SK-N-SH treated with all-trans-retinoic acid at 6 μM for 48 hours (cell line): ENCODE measurements around the gene RPN1.

ENCODE experiments used
- ATAC-seq: fragments of 200-7000 bp; cut with Tn5 transposase; 3 replicates; pipeline ENCODE4 v1.9.1; 2020; ENCODE audit warnings: mild to moderate bottlenecking, moderate library complexity
- ARNTL ChIP-seq: fragments of 450-650 bp; formaldehyde crosslinking; IDR thresholded peaks from 2 replicates; pipeline ENCODE4 v1.5.0; 2020; ENCODE audit warnings: low read depth, mild to moderate bottlenecking, moderate library complexity, borderline replicate concordance
- BACH2 ChIP-seq: fragments of 250-450 bp; sonication (Bioruptor Pico); IDR thresholded peaks from 2 replicates; pipeline ENCODE4 v1.9.0; 2021; ENCODE audit warnings: mild to moderate bottlenecking, borderline replicate concordance
- CSDC2 ChIP-seq: fragments of 250-450 bp; sonication (Bioruptor Pico); IDR thresholded peaks from 2 replicates; pipeline ENCODE4 v1.5.0; 2020; ENCODE audit warnings: mild to moderate bottlenecking, moderate library complexity
- ESRRG ChIP-seq: fragments of 250-450 bp; sonication (Bioruptor Pico); IDR thresholded peaks from 2 replicates; pipeline ENCODE4 v1.6.1; 2021; ENCODE audit warnings: mild to moderate bottlenecking
- ISL1 ChIP-seq: fragments of 250-450 bp; sonication (Bioruptor Pico); IDR thresholded peaks from 2 replicates; pipeline ENCODE4 v2.1.2; 2022; ENCODE audit warnings: mild to moderate bottlenecking, moderate library complexity
- OSR1 ChIP-seq: fragments of 250-450 bp; sonication (Bioruptor Pico); IDR thresholded peaks from 2 replicates; pipeline ENCODE4 v1.8.0; 2022; ENCODE audit warnings: moderate library complexity, mild to moderate bottlenecking, inconsistent platforms
- PPARA ChIP-seq: fragments of 250-450 bp; sonication (Bioruptor Pico); IDR thresholded peaks from 2 replicates; pipeline ENCODE4 v1.5.0; 2020; ENCODE audit warnings: mild to moderate bottlenecking, borderline replicate concordance
- RARB ChIP-seq: fragments of 250-450 bp; sonication (Bioruptor Pico); IDR thresholded peaks from 2 replicates; pipeline ENCODE4 v1.8.0; 2021; ENCODE audit warnings: mild to moderate bottlenecking, moderate library complexity
- SNAI2 ChIP-seq: fragments of 250-450 bp; sonication (Bioruptor Pico); IDR thresholded peaks from 2 replicates; pipeline ENCODE4 v1.5.0; 2020; ENCODE audit warnings: mild to moderate bottlenecking, moderate library complexity
- TCF4 ChIP-seq: fragments of 250-450 bp; sonication (Bioruptor Pico); IDR thresholded peaks from 2 replicates; pipeline ENCODE4 v1.8.0; 2021; ENCODE audit warnings: mild to moderate bottlenecking, moderate library complexity, borderline replicate concordance
- TOX ChIP-seq: fragments of 250-450 bp; sonication (Bioruptor Pico); IDR thresholded peaks from 2 replicates; pipeline ENCODE4 v1.8.0; 2021; ENCODE audit warnings: mild to moderate bottlenecking, moderate library complexity, borderline replicate concordance
- ZC3H10 ChIP-seq: fragments of 250-450 bp; sonication (Bioruptor Pico); IDR thresholded peaks from 2 replicates; pipeline ENCODE4 v1.5.1; 2021; ENCODE audit warnings: mild to moderate bottlenecking, moderate library complexity
- ZNF565 ChIP-seq: fragments of 450-650 bp; formaldehyde crosslinking; conservative IDR thresholded peaks from 2 replicates; pipeline ENCODE4 v1.5.0; 2020; ENCODE audit warnings: low read depth, mild to moderate bottlenecking, moderate library complexity
- ZNF70 ChIP-seq: fragments of 450-650 bp; formaldehyde crosslinking; IDR thresholded peaks from 2 replicates; pipeline ENCODE4 v1.5.0; 2020; ENCODE audit warnings: mild to moderate bottlenecking, moderate library complexity
- ZNF8 ChIP-seq: fragments of 450-650 bp; formaldehyde crosslinking; IDR thresholded peaks from 2 replicates; pipeline ENCODE4 v1.5.0; 2020; ENCODE audit warnings: mild to moderate bottlenecking, moderate library complexity
- TF ChIP-seq, protein P1 (sequence below): fragments of 250-450 bp; sonication (Bioruptor Pico); IDR thresholded peaks from 2 replicates; pipeline ENCODE4 v1.5.1; 2020; ENCODE audit warnings: low read depth, mild to moderate bottlenecking, moderate library complexity
- TF ChIP-seq, protein P2 (sequence below): fragments of 250-450 bp; sonication (Bioruptor Pico); IDR thresholded peaks from 2 replicates; pipeline ENCODE4 v1.5.1; 2021; ENCODE audit warnings: mild to moderate bottlenecking, moderate library complexity
- TF ChIP-seq, protein P3 (sequence below): fragments of 250-450 bp; sonication (Bioruptor Pico); IDR thresholded peaks from 2 replicates; pipeline ENCODE4 v1.8.0; 2020; ENCODE audit warnings: mild to moderate bottlenecking, moderate library complexity, borderline replicate concordance
- TF ChIP-seq, protein P4 (sequence below): fragments of 250-450 bp; sonication (Bioruptor Pico); IDR thresholded peaks from 2 replicates; pipeline ENCODE4 v1.5.0; 2020; ENCODE audit warnings: mild to moderate bottlenecking, moderate library complexity
- TF ChIP-seq, protein P5 (sequence below): fragments of 250-450 bp; sonication (Bioruptor Pico); IDR thresholded peaks from 2 replicates; pipeline ENCODE4 v1.8.0; 2021; ENCODE audit warnings: low read depth, mild to moderate bottlenecking, moderate library complexity, borderline replicate concordance

The RPN1 gene

DNA sequence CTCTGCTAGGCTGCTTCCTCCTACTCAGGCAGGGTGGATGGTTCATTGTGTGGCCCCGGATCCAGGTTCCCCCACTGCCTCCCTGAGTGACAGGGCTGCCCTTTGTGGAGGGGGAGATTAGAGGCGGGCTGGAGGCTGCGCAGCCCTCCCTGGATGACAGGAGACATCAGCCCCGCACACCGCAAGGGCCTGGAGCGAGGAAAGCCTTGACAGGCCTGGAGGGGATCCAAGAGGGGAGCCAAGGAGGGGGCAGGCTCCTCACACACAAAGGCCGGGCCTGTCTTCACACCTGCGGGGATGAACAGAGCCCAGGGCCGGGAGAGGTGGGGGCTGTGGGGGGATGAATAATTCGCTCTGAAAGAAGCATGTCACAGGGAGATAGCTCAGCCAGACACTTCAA, 72.9 kb downstream of the RPN1 start (continued):
- no peak for TF ChIP-seq OSR1
- no peak for TF ChIP-seq ZNF70 (CRISPR knock-in tag)
- no peak for TF ChIP-seq ZNF565 (CRISPR knock-in tag)
- no peak for TF ChIP-seq ZC3H10 (CRISPR knock-in tag)

DNA sequence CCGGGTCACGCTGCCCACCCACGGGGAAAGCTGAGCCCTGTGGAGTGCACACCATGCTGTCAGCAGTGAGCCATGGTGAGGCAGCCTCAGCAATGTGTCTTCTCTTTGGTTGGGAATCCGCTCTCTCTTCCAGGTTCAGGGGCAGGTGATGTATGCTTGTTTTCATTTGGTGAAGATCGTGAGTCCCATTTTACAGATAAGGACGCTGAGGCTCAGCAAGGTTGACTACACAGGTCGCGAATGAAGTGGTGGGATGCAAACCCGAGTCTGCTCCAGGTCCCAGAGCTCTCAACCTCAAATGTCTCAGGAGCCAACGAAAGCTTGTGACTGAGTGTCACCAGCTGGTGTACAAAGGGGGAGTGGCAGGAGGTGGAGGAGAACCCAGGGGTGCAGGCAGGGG, 74.3 kb downstream of the RPN1 start:
- TF ChIP-seq ZNF565 (CRISPR knock-in tag) (no peak), TCF4 (CRISPR knock-in tag) (no peak), ZNF8 (CRISPR knock-in tag) (no peak), BACH2 (CRISPR knock-in tag) (no peak), ZC3H10 (CRISPR knock-in tag) (no peak), ESRRG (CRISPR knock-in tag) (no peak)
- TF ChIP-seq, protein P1, sequence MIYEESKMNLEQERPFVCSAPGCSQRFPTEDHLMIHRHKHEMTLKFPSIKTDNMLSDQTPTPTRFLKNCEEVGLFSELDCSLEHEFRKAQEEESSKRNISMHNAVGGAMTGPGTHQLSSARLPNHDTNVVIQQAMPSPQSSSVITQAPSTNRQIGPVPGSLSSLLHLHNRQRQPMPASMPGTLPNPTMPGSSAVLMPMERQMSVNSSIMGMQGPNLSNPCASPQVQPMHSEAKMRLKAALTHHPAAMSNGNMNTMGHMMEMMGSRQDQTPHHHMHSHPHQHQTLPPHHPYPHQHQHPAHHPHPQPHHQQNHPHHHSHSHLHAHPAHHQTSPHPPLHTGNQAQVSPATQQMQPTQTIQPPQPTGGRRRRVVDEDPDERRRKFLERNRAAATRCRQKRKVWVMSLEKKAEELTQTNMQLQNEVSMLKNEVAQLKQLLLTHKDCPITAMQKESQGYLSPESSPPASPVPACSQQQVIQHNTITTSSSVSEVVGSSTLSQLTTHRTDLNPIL (CRISPR knock-in tag): no peak
- TF ChIP-seq, protein P2, sequence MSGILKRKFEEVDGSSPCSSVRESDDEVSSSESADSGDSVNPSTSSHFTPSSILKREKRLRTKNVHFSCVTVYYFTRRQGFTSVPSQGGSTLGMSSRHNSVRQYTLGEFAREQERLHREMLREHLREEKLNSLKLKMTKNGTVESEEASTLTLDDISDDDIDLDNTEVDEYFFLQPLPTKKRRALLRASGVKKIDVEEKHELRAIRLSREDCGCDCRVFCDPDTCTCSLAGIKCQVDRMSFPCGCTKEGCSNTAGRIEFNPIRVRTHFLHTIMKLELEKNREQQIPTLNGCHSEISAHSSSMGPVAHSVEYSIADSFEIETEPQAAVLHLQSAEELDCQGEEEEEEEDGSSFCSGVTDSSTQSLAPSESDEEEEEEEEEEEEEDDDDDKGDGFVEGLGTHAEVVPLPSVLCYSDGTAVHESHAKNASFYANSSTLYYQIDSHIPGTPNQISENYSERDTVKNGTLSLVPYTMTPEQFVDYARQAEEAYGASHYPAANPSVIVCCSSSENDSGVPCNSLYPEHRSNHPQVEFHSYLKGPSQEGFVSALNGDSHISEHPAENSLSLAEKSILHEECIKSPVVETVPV (CRISPR knock-in tag): no peak
- no peak for ATAC-seq

DNA sequence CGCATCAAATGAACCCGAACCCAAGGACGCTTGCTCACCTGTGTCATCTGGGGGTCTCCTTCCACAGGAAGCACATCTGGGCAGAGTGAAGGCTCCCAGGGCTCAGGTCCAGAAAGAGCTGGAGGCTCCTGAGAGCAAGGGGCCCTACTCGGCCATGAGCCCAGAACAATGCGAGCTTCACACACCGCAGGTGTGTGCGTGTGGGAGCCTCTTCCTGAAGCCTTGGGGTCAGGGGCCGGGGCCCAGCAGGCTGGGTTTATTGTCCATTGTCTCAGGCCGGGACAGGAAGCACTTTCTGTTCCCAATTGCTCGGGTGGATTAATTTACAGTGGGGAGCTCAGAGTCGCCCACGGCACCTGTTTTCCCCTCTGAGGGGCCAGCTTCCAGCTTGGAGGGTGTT, 74.8 kb downstream of the RPN1 start:
- TF ChIP-seq CSDC2: no peak
- TF ChIP-seq, protein P3, sequence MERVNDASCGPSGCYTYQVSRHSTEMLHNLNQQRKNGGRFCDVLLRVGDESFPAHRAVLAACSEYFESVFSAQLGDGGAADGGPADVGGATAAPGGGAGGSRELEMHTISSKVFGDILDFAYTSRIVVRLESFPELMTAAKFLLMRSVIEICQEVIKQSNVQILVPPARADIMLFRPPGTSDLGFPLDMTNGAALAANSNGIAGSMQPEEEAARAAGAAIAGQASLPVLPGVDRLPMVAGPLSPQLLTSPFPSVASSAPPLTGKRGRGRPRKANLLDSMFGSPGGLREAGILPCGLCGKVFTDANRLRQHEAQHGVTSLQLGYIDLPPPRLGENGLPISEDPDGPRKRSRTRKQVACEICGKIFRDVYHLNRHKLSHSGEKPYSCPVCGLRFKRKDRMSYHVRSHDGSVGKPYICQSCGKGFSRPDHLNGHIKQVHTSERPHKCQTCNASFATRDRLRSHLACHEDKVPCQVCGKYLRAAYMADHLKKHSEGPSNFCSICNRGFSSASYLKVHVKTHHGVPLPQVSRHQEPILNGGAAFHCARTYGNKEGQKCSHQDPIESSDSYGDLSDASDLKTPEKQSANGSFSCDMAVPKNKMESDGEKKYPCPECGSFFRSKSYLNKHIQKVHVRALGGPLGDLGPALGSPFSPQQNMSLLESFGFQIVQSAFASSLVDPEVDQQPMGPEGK (CRISPR knock-in tag): no peak
- TF ChIP-seq ARNTL: no peak
- TF ChIP-seq, protein P1 (CRISPR knock-in tag): no peak
- TF ChIP-seq TOX (CRISPR knock-in tag): no peak
- TF ChIP-seq ISL1 (CRISPR knock-in tag): no peak
- no peak for TF ChIP-seq RARB (CRISPR knock-in tag)
- TF ChIP-seq ESRRG (CRISPR knock-in tag): no peak
- no peak for TF ChIP-seq OSR1
- TF ChIP-seq BACH2 (CRISPR knock-in tag): no peak
- TF ChIP-seq, protein P4, sequence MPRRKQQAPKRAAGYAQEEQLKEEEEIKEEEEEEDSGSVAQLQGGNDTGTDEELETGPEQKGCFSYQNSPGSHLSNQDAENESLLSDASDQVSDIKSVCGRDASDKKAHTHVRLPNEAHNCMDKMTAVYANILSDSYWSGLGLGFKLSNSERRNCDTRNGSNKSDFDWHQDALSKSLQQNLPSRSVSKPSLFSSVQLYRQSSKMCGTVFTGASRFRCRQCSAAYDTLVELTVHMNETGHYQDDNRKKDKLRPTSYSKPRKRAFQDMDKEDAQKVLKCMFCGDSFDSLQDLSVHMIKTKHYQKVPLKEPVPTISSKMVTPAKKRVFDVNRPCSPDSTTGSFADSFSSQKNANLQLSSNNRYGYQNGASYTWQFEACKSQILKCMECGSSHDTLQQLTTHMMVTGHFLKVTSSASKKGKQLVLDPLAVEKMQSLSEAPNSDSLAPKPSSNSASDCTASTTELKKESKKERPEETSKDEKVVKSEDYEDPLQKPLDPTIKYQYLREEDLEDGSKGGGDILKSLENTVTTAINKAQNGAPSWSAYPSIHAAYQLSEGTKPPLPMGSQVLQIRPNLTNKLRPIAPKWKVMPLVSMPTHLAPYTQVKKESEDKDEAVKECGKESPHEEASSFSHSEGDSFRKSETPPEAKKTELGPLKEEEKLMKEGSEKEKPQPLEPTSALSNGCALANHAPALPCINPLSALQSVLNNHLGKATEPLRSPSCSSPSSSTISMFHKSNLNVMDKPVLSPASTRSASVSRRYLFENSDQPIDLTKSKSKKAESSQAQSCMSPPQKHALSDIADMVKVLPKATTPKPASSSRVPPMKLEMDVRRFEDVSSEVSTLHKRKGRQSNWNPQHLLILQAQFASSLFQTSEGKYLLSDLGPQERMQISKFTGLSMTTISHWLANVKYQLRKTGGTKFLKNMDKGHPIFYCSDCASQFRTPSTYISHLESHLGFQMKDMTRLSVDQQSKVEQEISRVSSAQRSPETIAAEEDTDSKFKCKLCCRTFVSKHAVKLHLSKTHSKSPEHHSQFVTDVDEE (CRISPR knock-in tag): no peak
- no peak for ATAC-seq

DNA sequence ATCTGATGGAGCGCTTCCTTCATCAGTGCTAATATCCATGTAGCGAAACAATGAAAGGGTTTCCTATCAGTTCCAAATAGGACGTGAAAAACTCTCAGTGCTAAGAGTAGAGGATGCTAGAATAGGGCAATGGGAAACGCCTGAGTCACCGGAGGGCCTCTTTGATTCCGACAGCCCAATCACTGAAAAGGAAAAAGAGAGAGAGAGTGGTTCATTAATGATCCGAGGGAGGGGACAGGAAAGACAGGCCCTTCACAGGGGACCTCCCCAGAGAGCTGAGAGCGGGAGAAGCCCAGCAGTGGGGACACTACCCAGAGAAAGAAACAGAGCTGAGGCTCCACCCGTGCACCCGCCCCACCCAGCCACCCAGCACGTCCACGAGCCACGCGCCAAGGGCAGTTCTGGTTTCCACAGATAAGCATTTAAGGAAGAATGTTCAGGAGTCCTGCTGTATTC, 76.9 kb downstream of the RPN1 start:
- no peak for ATAC-seq
- TF ChIP-seq ZNF8 (CRISPR knock-in tag): no peak
- TF ChIP-seq TCF4 (CRISPR knock-in tag): no peak
- TF ChIP-seq, protein P5, sequence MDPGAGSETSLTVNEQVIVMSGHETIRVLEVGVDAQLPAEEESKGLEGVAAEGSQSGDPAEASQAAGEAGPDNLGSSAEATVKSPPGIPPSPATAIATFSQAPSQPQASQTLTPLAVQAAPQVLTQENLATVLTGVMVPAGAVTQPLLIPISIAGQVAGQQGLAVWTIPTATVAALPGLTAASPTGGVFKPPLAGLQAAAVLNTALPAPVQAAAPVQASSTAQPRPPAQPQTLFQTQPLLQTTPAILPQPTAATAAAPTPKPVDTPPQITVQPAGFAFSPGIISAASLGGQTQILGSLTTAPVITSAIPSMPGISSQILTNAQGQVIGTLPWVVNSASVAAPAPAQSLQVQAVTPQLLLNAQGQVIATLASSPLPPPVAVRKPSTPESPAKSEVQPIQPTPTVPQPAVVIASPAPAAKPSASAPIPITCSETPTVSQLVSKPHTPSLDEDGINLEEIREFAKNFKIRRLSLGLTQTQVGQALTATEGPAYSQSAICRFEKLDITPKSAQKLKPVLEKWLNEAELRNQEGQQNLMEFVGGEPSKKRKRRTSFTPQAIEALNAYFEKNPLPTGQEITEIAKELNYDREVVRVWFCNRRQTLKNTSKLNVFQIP (CRISPR knock-in tag): no peak
- TF ChIP-seq SNAI2 (CRISPR knock-in tag): no peak
- TF ChIP-seq ISL1 (CRISPR knock-in tag): no peak
- no peak for TF ChIP-seq ZC3H10 (CRISPR knock-in tag)
- TF ChIP-seq ESRRG (CRISPR knock-in tag): no peak
- no peak for TF ChIP-seq OSR1
- TF ChIP-seq, protein P4 (CRISPR knock-in tag): no peak
- TF ChIP-seq, protein P3 (CRISPR knock-in tag): no peak
- no peak for TF ChIP-seq PPARA (CRISPR knock-in tag)
